ENCODE data around the gene RHAG.
"Not testable (repeated sequence)": the region's sequence is repeated elsewhere in the genome, so short reads cannot be mapped to it uniquely, and the experiment has no call there.

The RHAG gene

DNA sequence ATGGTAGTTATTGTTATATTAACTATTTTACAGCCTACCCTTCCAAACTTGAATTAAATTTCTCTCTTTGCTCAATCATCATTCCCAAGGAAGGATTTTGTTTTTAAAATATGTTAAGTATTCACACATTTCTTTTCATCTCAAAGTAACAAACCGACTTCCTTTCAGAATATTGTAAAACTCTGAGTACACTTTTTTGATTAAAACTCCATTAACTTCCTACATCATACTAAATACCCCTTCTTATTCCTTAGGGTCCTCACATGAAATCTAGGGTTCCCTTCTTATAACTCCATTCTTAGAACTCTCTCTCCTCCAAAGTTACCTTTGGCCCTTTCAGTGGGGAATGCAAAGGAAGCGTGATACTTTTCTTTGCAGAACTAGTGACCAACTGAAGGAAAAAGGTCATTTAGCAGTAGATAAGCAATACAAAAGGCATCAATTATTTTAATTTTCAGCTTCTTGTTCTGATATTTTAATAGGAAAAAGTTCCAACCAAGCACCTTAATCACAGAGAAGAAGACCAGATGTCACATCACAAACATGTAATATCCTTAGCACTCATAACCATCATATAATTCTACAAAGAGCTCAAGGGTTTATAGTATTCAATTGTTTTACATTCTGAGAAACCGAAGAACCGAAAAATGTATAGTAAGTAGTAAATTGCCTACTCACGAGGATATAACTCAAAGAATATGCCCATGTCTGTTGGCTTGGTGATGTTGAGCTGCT is 494 bp downstream of the RHAG start:
- no peak for DNase-seq (ENCODE audit: low read depth in 1 of 2, low spot score in 1 of 2)

DNA sequence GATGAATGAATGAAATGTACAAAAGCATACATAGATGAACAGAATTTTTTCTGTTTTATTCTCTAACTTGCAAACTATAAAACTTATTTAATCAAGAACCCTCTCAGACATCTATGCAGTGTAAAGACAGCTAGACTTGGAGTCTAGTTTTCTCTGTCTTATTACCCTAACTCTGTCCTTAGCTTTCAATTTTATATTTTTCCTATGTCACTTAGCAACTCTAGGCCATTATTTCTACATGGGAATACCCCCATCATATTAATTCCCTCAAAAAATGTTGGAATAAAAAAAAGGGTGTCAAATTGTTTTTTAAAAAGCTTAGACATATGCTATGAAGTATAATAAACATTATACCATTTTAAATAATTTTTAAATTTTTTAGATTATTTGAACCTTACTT is 1.2 kb downstream of the RHAG start:
- no peak for DNase-seq (ENCODE audit: low read depth in 1 of 2, low spot score in 1 of 2)

DNA sequence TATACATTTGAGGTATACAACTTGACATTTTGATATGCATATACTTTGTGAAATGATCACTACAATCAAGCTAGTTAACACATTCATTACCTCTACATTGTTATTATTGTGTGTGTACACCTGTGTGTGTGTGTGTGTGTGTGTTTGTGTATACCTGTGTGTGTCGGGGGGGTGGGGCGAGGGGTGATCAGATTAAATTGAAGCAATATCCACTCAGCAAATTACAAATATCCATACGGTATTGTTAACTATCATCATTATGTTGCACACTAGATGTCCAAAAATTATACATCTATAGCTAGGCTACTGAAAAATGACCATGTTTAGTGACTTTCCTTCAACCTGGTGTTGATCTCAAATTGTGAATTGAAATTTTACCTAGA is 1.8 kb downstream of the RHAG start:
- no peak for DNase-seq (ENCODE audit: low read depth in 1 of 2, low spot score in 1 of 2)

DNA sequence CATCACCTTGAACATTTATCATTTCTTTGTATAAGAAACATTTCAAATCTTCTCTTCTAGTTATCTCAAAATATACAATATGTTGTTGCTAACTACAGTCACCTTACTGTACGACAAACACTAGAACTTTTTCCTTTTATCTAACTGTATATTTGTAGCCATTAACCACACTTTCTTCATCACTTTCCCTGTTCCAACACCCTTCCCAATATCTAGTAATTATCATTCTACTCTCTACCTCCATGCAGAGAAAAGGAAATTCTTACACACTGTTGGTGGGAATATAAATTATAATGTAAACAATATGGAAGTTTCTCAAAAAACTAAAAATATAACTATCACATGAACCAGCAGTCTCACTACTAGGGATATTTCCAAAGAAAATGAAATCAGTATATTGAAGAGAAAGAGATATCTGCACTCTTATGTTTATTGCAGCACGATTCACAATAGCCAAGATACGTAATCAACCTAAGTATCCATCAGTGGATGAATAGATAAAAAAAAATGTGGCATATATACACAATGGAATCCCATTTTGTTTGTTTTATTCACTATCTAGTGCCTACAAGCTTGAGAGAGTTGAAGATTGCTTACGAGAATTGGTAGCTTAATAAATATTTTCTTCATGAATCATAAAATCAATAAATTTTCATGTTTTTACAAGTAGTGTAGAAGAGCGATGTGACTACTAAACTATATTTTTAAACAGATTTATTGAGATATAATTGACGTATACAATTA is 2.4 kb downstream of the RHAG start:
- DNase-seq (ENCODE audit: low read depth in 1 of 2, low spot score in 1 of 2): no peak

DNA sequence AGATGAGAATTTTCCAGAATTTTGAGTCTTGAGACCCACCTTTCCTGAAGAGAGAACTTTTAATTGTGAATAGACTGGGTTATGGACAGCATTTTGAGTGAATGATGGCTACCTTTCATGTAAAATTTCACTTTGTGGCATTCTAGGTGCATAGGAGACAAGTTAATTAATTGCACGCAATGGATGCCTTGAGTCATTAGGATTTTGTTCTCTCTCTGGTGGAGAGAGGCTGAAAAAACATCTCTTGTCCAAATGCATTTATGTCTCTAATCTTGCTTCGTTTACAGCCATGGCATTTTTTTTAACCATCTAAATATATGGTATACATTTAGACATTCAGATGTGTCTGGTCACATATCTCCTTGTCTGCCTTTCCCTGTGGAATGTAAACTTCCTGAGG is 3.1 kb downstream of the RHAG start:
- DNase-seq (ENCODE audit: low read depth in 1 of 2, low spot score in 1 of 2): no peak

DNA sequence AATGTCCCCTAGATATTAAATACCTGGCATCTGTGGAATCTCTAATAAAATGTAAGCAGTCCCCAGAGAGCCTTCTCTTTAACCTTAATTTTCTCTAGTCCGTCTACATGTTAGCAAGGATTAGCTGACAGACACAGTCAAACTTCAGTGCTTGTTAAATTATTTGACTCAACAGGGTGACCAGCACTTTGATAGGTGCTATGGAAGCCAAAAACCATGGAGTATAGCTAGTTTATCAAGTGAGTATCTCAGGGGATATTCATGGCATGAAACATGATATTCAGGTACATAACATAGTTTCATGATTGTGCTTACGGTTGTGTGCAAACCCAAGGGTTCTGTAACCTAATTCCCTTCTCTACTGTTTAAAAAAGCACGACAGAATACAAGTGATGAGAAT is 3.9 kb downstream of the RHAG start:
- no peak for DNase-seq (ENCODE audit: low read depth in 1 of 2, low spot score in 1 of 2)

DNA sequence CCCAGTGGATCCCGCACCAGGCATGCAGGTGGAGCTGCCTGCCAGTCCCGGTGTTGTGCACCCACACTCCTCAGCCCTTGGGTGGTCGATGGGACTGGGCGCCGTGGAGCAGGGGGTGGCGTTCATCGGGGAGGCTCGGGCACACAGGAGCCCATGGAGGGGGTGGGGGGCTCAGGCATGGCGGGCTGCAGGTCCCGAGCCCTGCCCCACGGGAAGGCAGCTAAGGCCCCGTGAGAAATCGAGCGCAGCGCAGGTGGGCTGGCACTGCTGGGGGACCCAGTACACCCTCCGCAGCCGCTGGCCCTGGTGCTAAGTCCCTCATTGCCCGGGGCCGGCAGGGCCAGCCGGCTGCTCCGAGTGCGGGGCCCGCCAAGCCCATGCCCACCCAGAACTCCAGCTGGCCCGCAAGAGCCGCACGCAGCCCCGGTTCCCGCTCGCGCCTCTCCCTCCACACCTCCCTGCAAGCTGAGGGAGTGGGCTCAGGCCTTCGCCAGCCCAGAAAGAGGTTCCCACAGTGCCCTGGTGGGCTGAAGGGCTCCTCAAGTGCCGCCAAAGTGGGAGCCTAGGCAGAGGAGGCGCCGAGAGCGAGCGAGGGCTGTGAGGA is 7.1 kb downstream of the RHAG start:
- DNase-seq (ENCODE audit: low read depth in 1 of 2, low spot score in 1 of 2): not testable (repeated sequence)

DNA sequence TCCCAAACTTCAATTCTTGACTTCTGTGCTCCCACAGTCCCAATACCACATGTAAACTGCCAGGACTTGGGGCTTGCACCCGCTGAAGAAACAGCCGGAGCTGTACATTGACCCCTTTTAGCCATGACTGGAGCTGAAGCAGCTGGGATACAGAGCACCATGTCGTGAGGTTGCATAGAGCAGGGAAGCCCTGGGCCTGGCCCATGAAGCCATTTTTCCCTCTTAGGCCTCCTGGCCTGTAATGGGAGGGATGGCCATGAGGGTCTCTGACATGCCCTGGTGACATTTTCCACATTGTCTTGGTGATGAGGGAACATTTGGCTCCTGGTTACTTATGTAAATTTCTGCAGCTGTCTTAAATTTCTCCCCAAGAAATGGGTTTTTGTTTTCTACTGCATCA is 9.8 kb downstream of the RHAG start:
- no peak for DNase-seq (ENCODE audit: low read depth in 1 of 2, low spot score in 1 of 2)

DNA sequence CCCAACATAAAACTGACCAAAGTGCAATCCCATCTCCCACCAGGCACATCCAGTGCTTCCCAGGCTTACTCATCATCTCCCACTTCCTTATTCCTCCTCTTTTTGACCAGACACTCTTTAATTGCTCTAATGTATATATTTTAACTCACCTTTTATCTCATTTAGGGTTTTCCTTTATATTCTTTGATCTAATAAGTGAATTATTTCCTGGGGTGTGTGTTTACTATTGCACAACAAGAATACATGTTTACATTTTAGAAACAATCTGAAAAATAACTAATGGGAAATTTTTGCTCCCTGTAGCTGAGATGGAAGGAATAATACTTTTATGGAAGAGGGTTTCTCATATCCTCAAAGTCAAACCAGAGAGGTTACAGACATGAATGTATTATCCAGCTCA is 18.4 kb downstream of the RHAG start:
- DNase-seq (ENCODE audit: low read depth in 1 of 2, low spot score in 1 of 2): no peak

DNA sequence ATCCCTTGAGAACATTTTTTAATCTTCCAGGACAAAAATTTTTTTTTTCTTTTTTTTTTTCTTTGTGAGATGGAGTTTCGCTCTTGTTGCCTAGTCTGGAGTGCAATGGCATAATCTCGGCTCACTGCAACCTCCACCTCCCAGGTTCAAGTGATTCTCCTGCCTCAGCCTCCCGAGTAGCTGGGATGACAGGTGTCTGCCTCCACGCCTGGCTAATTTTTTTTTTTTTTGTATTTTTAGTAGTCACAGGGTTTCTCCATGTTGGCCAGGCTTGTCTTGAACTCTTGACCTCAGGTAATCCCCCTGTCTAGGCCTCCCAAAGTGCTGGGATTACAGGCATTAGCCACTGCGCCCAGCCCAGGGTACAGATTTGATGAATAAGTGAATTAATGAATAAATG is 22.5 kb downstream of the RHAG start:
- DNase-seq (ENCODE audit: low read depth in 1 of 2, low spot score in 1 of 2): not testable (repeated sequence)

DNA sequence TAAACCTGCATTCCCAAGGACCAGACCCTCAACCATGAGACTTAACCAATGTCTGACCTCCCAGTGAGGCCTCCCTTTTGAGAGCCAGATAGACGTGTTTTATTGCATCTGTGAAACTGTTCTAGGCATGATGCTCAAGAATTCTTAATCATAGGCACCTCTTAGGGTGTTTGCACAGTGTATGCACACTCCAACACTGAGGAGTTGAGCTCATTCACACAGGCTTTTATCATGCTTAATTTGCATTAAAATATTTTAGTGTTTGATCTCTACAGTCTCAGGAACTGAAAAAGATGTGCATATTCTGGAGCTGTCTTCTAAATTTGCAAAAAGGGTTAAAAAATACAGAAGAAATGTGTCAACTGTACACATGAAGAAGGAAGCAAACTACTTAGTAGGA is 27.4 kb downstream of the RHAG start:
- DNase-seq (ENCODE audit: low read depth in 1 of 2, low spot score in 1 of 2): no peak

DNA sequence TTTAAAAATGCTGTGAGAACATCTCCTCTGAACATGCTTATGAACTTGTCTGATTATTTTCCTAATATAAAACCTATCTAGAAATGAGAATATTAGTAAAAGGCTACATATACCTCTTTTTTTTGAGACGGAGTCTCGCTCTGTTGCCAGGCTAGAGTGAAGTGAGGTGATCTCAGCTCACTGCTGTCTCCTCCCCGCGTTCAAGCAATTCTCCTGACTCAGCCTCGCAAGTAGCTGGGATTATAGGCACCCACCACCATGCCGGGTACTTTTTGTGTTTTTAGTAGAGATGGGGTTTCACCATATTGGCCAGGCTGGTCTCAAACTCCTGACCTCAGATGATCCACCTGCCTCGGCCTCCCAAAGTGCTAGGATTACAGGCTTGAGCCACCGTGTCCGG is 28.4 kb downstream of the RHAG start:
- DNase-seq (ENCODE audit: low read depth in 1 of 2, low spot score in 1 of 2): not testable (repeated sequence)

DNA sequence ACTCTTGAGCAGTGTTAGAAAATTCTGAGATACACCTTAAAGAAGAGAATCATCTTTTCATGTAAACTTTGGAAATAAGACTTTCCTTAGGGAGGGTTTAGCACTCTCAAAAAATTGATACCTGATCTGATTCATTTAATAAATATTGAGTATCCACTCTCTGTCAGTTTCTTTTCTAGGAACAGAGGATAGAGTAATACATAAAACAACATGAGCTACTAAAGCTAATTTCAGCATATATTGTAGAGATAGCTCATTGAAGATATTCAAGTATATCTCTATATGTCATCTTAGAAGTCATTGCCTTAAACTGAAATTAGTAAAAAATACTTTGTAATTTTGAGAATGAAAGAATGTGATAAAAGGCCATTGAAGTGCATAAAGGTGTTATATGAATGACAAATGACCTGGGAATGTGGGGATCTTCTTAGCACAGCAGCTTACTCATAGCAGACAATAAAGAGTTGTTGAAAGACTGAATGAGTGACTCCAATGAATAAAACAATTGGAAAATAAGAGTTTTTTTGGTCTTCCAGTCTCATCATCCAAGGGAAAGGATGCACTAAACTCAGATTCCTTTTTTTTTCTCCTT is 29.2 kb downstream of the RHAG start:
- no peak for DNase-seq (ENCODE audit: low read depth in 1 of 2, low spot score in 1 of 2)

DNA sequence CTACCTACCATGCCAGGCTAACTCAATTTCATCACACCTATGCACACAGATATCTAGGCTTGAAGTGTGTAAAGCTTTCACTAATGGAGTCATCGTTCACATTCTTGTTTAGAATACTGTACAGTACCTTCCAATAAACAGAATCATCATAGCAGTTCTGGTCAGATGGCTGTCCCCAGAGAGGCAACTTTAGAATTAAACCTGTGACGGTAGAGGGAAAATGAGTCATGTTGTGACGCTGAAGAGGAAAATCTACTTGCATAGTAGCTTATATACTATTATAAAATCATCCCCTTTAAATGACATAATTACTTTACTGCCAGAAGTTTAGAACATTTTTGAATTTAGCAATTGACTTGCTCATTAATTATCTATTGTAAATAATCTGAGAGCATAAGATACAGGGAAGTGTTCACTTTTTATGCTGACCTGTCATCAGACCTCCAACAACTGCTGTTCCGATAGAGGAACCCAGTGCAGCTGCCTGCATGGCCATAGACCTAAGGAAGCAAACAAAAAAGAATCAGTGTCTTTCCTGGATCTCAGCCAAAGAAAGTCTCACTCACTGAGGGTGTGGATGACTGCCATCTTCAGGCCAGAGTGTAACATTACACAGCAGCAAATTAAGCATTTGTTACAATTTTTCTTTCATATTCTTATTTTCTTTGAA is 29.8 kb downstream of the RHAG start:
- no peak for DNase-seq (ENCODE audit: low read depth in 1 of 2, low spot score in 1 of 2)

DNA sequence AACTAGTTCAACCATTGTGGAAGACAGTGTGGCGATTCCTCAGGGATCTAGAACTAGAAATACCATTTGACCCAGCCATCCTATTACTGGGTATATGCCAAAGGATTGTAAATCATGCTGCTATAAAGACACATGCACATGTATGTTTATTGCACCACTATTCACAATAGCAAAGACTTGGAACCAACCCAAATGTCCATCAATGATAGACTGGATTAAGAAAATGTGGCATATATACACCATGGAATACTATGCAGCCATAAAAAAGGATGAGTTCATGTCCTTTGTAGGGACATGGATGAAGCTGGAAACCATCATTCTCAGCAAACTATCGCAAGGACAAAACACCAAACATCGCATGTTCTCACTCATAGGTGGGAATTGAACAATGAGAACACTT is 32.6 kb downstream of the RHAG start:
- DNase-seq (ENCODE audit: low read depth in 1 of 2, low spot score in 1 of 2): not testable (repeated sequence)

DNA sequence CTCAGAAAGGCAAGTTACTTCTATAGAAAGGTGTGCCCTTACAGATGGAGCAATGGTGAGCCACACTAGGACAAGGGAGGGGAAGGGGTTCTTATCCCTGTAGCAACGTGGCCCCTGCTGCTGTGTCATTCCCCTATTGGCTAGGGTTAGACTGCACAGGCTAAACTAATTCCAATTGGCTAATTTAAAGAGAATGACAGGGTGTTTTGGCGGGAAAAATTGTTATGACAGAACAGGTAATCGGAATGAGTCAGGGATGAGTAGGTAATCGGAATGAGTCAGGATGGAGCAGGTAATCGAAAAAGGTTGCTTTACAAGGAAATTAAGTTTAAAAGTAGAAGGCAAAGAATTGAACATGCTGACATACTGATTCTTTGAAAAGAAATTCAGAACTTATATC is 49.4 kb downstream of the RHAG start:
- DNase-seq (ENCODE audit: low read depth in 1 of 2, low spot score in 1 of 2): not testable (repeated sequence)

DNA sequence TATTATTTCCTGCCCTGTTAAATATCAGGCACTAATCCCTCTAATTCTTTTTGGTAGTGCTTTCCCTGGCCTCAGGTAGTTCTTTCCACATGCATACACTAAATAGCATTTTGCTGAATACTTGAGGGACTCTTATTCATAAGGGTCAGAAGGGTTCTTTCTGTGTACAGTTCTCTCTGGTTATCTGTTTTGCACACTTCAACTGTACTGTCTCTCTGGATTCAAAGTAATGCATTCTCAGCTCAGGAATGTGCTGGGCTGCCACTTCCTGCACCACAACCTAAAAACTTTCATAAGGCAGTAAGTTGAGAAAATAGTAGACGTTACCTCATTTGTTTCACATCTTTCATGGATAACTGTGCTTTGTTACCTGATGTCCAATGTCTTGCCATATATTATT is 54.1 kb downstream of the RHAG start:
- no peak for DNase-seq (ENCODE audit: low read depth in 1 of 2, low spot score in 1 of 2)

DNA sequence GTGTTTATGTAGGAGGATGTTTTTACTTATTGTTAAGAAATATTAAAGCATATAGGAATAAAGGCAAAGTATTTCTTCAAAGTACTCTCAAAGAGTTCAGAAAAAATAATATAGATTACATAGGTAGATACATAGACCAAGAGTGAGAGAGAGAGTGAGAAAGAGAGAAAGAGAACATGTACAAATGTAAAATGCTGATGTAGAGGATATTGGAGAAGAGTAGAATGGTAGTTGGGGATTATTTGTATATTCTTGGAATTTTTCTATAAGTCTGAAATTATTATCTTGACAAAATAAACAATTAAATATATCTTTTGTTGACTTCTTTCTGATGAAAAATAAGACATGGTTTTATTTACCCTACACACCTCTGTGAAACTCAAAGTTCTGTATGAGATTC is 57.0 kb downstream of the RHAG start:
- DNase-seq (ENCODE audit: low read depth in 1 of 2, low spot score in 1 of 2): no peak

DNA sequence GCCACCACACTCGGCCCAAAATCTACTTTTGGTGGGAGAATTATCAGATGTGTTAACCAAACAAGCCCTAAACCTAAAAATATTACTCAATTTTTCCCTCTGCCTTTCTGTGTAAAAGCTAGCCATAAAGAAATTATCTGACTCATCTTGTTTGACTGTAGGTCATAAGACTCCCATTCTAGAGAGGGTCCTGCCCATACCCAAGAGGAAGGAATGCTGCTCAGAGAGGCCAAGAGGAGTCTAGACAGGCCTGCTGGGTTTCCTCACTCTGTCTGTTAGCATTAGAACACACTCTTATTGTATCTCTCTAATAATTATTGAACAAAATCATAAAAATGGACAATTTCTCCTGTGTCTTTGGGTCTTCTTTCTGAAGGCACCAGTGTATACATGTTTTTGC is 60.0 kb downstream of the RHAG start:
- DNase-seq (ENCODE audit: low read depth in 1 of 2, low spot score in 1 of 2): no peak

DNA sequence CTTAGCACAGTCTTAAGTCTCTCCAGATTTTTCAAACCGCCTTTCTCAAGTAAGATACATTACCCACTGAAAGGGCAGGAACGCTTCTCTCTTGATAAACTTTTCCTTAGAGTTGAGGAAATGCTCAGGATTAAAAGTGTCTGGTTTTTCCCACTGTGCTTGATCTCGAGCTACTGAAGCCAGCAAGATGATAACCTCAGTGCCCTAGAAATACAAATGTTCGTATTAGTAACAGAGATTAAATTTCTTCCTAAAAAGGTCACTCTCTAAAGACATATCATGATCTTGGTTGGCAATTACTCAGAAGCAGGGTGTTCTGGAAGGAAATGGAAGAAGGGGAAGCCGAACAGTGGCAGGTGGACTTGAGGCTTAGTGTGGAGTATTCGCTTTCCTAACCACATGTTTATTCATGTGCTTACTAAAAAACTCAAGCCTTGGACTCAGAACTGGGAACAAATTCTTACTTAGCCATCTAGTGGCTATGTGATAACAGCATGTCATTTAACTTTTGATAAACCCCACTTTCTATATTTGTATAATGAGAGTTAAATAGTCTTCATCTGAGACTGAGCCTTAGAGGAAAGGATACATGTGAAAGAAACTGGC is 66.1 kb downstream of the RHAG start:
- DNase-seq (ENCODE audit: low read depth in 1 of 2, low spot score in 1 of 2): no peak

DNA sequence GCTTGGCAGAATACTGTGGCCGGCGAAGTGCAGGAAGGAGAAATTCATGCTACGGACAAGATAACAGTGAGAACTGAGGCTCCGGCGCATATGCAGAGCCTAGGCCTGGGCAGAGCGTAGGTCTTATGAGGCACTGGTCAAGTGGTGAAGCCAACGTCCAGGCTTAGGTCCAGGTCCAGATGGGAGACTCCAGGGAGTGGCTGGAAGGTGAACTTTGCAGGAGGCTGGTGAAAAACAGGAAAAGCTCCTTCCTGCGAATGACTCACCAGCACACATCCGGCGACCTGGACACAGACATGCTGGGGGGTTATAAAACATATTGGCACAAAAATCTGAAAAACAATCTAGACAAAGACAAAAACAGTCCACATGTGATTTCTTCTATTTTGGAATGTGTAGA is 70.8 kb downstream of the RHAG start:
- no peak for DNase-seq (ENCODE audit: low read depth in 1 of 2, low spot score in 1 of 2)
